Stimulated activated CD8-positive, alpha-beta memory T cell treated with anti-CD3 and anti-CD28 coated beads, Interleukin-4, amount 100 ng/mL, for 48 hours (primary cell): ENCODE results near the gene DPM1.

ENCODE experiments used
- DNase-seq: peaks from one replicate; pipeline ENCODE4 v3.0.0-alpha.2; 2020

DPM1 gene

DNA sequence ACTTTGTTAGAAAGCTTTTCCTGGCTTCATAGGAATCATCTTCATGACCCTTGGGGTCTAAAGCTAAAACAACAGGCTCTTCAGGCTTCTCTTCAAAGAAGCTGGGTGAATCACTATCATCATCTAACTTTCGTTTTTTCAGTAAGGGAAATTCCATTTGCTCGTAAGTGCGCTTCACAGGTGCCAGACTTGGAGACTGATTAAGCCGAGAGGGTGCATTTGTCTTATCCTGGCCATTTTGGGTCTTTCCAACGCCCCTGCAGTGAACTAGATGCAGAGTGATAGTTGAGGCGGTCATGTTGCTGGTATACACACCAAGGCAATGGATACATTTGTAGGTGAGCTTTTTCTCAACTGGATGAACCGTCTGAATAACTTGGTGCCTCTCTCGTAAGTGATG, 65.9 kb downstream of the DPM1 start:
- no peak for DNase-seq

DNA sequence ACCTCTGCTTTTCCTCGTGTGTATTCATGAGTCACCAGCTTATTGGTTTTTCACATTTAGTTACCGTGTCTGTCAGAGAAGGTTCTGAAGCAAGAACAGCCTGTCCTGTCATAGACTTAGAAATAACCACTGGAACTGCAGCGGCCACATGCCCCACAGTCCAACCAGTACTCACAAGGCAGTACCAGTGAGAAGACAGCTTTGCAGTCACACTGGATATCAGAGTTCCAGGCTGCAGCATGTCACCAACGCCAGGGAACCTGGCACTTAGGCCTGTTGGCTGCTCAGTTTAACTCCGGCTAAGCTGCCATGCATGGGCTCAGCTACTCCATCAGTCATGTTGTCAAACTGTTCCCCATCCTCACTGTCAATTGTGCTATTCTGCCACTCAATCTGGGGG, 67.2 kb downstream of the DPM1 start:
- no peak for DNase-seq

DNA sequence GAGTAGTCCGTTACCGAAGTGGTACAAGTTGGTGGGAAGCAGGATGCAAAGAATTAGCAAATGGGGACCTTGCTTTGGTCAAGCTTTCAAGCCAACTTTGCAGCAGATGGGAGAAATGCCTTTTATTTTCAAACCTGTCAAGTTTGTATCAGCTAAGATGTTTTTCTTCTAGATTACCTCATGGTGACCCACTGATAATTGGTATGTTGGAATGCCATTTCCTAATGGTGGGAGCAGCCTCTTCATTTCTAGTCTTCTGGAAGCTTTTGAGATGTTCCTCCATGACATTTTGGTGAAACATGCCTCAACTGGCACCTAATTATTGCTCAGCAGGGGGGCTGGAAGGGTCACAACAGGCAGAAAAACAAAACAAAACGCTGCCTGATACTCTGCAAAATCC, 70.8 kb downstream of the DPM1 start:
- DNase-seq = no peak

DNA sequence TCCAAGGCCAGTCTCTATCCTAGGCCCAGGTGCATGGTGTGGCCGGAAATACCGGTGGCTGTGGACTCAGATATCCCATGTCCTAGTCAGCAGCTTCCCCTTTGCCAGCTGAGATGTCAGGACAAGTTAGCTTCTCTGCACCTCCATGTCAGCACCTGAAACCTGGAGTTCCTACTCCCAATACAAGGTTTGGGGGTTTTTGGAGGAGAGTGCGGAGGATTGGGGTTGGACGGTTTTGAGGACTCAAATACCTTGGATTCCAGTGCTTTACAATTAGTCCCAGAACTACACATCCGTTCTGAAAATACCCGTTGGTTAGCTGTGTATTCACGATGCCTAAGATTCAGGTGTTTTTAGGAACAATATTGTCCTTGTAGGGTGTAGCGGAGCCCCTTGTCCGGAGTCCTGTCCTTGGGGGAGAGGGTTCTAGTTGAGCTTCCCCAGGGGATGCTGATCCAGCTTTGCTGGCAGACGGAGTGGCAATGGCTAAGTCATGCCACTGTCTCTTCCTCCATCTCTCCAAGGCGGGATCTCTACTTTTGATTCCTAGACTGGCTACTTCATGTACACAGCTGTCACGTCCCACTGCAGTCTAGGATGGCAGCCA, 72.0 kb downstream of the DPM1 start:
- DNase-seq = no peak

DNA sequence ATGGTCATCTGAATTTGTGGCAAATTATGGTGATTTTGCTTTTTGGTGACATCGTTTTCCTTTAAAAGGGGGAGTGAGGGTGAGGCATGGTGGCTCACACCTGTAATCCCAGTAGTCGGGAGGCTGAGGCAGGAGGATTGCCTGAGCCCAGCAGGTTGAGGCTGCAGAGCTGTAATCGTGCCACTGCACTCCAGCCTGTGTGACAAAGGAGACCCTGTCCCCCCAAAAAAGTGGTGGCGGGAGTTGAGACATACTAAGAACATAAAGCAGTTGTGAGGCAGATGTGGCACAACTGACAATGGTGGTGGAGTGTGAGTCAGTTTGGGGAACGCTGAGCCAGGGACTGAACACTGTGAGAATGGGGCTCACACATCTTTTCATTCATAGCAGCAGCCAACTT, 72.6 kb downstream of the DPM1 start:
- DNase-seq = no peak

DNA sequence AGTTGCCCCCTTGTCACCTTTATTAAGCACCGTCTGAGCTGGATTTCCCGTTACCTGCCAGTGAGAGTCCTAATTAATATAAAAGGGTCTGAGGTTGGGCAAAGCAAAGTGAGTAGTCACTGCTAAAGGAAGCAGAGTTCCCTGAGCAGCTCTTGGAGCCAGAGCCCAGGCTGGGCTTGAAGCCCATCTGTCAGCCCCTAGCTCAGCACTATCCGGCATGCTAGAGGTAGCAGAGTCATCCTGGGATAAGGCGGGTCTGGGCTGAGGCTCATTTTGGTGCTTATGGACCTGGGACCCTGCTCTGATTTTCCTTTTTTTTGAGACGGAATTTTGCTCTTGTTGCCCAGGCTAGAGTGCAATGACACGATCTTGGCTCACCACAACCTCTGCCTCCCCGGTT, 73.3 kb downstream of the DPM1 start:
- no peak for DNase-seq
